A549 treated with DMSO at 1 μM for 4 hours (cell line): Measurements from ENCODE around the gene TMPRSS7. TPM values are rescaled to one million over a fixed set of nuclear protein-coding genes. Genes with fewer than 3 reads are reported as not detected.

Experiments used
- total RNA-seq: library from RNA; stranded (reverse); fragments of 200-300 nt; extraction: Qiagen RNA extraction; gene quantifications from 5 replicates; pipeline ENCODE4 v1.2.3, GENCODE V29; 2022; ENCODE audit warnings: low read depth

Gene TMPRSS7, protein sequence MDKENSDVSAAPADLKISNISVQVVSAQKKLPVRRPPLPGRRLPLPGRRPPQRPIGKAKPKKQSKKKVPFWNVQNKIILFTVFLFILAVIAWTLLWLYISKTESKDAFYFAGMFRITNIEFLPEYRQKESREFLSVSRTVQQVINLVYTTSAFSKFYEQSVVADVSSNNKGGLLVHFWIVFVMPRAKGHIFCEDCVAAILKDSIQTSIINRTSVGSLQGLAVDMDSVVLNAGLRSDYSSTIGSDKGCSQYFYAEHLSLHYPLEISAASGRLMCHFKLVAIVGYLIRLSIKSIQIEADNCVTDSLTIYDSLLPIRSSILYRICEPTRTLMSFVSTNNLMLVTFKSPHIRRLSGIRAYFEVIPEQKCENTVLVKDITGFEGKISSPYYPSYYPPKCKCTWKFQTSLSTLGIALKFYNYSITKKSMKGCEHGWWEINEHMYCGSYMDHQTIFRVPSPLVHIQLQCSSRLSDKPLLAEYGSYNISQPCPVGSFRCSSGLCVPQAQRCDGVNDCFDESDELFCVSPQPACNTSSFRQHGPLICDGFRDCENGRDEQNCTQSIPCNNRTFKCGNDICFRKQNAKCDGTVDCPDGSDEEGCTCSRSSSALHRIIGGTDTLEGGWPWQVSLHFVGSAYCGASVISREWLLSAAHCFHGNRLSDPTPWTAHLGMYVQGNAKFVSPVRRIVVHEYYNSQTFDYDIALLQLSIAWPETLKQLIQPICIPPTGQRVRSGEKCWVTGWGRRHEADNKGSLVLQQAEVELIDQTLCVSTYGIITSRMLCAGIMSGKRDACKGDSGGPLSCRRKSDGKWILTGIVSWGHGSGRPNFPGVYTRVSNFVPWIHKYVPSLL
- total RNA-seq, result 0.03 to 0.13 TPM (median 0.12 TPM) in 5 replicates

GRCh38 chr3:112034436-112034835, at the start of gene TMPRSS7:
TSS of gene TMPRSS7 (plus strand) at chr3:112034736. CDS start at chr3:112034846, 110 bp downstream.

DNA sequence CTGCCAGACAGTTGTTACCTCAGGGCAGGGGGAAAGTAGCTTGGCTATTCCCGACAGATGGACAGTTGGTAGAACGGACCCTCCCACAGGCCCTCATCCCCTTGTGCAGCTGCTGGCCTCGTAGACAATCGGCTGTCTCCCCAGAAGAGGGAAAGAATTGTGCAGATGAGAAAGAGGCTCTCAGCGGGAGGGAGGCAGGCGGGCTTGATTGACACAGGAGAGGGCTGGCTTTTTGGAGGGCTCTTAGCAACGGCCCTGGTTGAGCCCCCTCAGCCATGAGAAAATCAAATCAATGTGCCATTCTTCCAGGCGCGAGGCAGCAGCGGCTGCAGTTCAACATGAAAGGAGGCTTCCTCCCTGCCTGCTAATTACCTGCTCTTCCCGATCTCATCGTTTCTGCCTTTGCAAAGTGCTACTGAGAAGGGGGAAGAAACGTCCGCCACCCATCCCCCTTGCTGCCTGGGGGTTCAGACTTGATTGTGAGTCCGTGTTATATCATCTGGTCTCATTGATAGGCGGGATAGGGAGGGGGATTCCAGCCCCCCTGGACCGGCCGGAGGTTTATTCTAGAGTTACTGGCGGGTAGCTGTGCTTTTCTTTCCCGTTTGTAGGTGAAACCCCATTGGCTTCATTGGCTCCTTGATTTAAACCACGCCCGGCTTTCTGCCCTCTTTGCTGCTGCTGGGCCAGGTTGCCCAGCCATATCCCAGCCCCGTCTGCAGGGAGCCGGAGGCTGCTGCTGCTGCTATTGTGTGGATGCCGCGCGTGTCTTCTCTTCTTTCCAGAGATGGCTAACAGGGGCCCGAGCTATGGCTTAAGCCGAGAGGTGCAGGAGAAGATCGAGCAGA, 35.7 kb upstream of the TMPRSS7 start, which contains the start of gene TAGLN3:
Gene TAGLN3, plus strand, starts transcription at position 287 of the 848 bp plus-strand sequence. Its CDS starts 501 bp downstream, at position 788.

DNA sequence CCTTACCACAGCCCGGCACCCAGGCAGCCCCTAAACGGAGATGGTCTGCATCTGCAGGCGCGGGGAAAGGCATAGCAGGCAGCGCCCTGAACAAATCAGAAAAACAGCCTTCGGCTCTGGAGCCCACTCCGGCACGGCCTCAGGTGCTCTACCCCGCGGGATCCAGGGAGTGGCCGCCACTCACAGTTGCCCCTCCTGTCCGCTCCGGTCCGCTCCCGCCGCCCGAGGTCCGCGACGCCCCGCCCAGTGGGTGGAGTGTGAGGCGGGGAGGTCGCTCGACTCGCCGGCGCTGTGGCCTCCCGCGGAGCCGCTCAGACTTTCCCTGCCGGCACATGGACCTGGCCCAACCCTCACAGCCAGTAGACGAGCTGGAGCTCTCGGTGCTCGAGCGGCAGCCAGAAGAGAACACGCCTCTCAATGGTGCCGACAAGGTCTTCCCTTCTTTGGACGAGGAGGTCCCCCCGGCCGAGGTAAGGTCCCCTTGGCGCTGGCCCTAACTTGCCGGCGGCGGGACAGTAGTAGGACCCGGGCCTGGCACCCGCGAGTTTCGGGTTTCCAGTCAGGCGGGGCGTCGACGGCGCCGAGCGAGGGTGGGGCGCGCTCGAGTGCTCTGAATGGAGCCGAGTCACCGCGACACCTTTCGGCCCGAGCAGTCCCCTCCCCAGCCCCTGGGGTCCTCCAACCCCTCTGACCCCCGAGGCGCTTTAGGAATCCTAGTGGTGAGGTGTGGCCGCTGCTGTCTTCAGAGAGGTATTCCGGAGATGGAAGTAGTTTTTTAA, 51.7 kb downstream of the TMPRSS7 start, which contains the start of gene C3orf52:
Gene C3orf52, plus strand, starts transcription at position 314 of the 779 bp plus-strand sequence. Its CDS starts 19 bp downstream, at position 333.

Other genes starting within 250 kb of the TMPRSS7 start
- 17.2 to 32.4 TPM (median 26.6 TPM) in 5 replicates for gene PHLDB2, start 175.5 kb upstream of the TMPRSS7 start, total RNA-seq
- 20.6 to 27.3 TPM (median 25.5 TPM) in 5 replicates for gene ABHD10, start 55.7 kb upstream of the TMPRSS7 start, total RNA-seq
- not detected in 5 replicates for gene TAGLN3, start 35.8 kb upstream of the TMPRSS7 start, total RNA-seq
- 10.6 to 17.7 TPM (median 15.1 TPM) in 5 replicates for gene C3orf52, start 51.7 kb downstream of the TMPRSS7 start, total RNA-seq
- not detected in 5 replicates for gene GCSAM, start 98.5 kb downstream of the TMPRSS7 start, total RNA-seq